ENCODE data around the gene NUP93. TPM values are rescaled to one million over a fixed set of nuclear protein-coding genes. Genes with fewer than 3 reads are reported as not detected.

NUP93 gene
- total and polyA plus RNA-seq, 9 of the 15 experiments (the other 6 are each of a cell fraction or from before 2014, with no cell fraction given), result 92.0 to 162 (median 121) TPM

DNA sequence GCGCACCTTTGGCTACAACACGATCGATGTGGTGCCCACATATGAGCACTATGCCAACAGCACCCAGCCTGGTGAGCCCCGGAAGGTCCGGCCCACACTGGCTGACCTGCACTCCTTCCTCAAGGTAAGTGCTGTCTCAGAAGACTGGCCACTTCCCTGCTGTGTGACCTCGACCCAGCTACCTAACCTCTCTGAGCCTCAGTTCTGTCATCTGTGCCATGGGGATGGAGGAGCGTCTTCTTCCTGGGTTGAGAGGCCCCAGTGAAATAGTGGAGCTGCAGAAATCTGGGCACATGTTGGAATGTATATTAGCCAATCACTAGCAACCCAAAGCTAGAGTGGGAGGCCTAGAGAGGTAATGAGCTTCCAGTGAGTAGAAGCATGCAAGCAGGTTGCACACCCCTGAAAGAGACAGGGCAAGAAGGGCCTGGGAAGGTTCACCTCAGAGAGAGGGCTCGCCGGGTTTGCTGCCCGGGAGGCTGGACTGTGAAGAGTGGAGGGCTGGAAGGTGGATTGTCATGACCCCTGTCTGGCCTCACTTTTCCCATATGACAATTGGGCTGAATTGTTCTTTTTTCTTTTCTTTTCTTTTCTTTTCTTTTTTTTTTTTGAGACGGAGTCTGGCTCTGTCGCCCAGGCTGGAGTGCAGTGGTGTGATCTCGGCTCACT lies 135.6 kb downstream of the NUP93 start:
- H3K9me3 ChIP-seq (replicated peaks; ENCODE audit: control insufficient read depth, insufficient read depth, low read depth, low read length), result no peaks in the 10 kb centered on the region
- H3K9me1 ChIP-seq (ENCODE audit: control insufficient read depth, insufficient read depth, low read length), result no peaks in the 10 kb centered on the region
- intact Hi-C loops (cut with micrococcal nuclease), result no loop called here
- no peak overlapping the region for H3K4me2 ChIP-seq (ENCODE audit: insufficient read depth, low read length)
- H4K20me1 ChIP-seq (replicated peaks; ENCODE audit: control insufficient read depth, insufficient read depth, low read length), result no peaks in the 10 kb centered on the region; the same call in 1 of the 2 replicates
- TF ChIP-seq KLF6 (CRISPR knock-in tag; IDR thresholded peaks at IDR 0.05; ENCODE audit: borderline replicate concordance) (no peak), KDM1A (IDR thresholded peaks at IDR 0.05) (0 out of 4 replicates have a peak, but pooled peaks have one; percentile 22 to 33), HEY1 (CRISPR knock-in tag; IDR thresholded peaks at IDR 0.05; ENCODE audit: borderline replicate concordance) (no peak), ZFP36 (IDR thresholded peaks at IDR 0.05; ENCODE audit: low read depth, low read length, partially characterized antibody) (peak; percentile 75), MLLT1 (IDR thresholded peaks at IDR 0.05) (no peak), KHSRP (IDR thresholded peaks at IDR 0.05) (no peak), SMAD2 (IDR thresholded peaks at IDR 0.05; ENCODE audit: low read depth, low read length) (no peak), CBX1 (IDR thresholded peaks at IDR 0.05; ENCODE audit: low read depth) (peak; percentile 63; the same call in 1 of the 2 replicates), RBM22 (IDR thresholded peaks at IDR 0.05; ENCODE audit: low read depth, low read length, poor library complexity, severe bottlenecking) (no peak), SIX5 (IDR thresholded peaks at IDR 0.05; ENCODE audit: borderline replicate concordance in 1 of 2, insufficient read depth in 1 of 2, low read depth in 1 of 2, low read length in 2 of 2) (no peak), PTBP1 (IDR thresholded peaks at IDR 0.05; ENCODE audit: low read depth, low read length) (0 out of 2 replicates have a peak, but pooled peaks have one; percentile 50), RBM25 (IDR thresholded peaks at IDR 0.05; ENCODE audit: low read depth, low read length, severe bottlenecking) (peak; percentile 64), ZNF76 (CRISPR knock-in tag; IDR thresholded peaks at IDR 0.05; ENCODE audit: borderline replicate concordance) (no peak), ZBTB8A (IDR thresholded peaks at IDR 0.05; ENCODE audit: partially characterized antibody) (no peak), ZNF79 (CRISPR knock-in tag; IDR thresholded peaks at IDR 0.05; ENCODE audit: low read depth) (no peak), BCOR (IDR thresholded peaks at IDR 0.05) (peak; percentile 56; the same call in 1 of the 2 replicates), ADNP (tag; IDR thresholded peaks at IDR 0.05) (0 out of 2 replicates have a peak, but pooled peaks have one; percentile 19), NRF1 (conservative IDR thresholded peaks at IDR 0.05 in 1 of 2, IDR thresholded peaks at IDR 0.05 in 1 of 2) (no peak)
- H3K27ac ChIP-seq (ENCODE audit: extremely low read depth, low read depth, low read length), result no peak overlapping the region
- FAIRE-seq (no peak), ATAC-seq (no peak), DNase-seq (ENCODE audit: extremely low read depth in 1 of 4, low spot score in 3 of 4) (no peak)
- H3K36me3 ChIP-seq (ENCODE audit: control insufficient read depth, insufficient read depth, low read length), result no peaks in the 10 kb centered on the region
- POLR2A ChIA-PET, result no interaction called here
- H2AFZ ChIP-seq (ENCODE audit: low read depth, low read length), result no peak overlapping the region
- H3K9ac ChIP-seq (ENCODE audit: insufficient read depth in 1 of 2, low read depth in 2 of 2, low read length in 2 of 2), result peak overlapping the region in 1 of 2 experiments; percentile 59; a peak in 2 of 4 replicates
- in situ Hi-C loops (cut with MboI), result loop anchor here (5.0 to 10.0 kb wide), 2 partner anchors 87 to 281 kb away; partner anchors contain the start of gene MT3
- BruUV-seq (replicated peaks), result no TSS peak
- no peaks in the 10 kb centered on the region for H3K79me2 ChIP-seq (ENCODE audit: control insufficient read depth, insufficient read depth, low read length)
- H3K4me3 ChIP-seq, result no peak overlapping the region
- CTCF ChIA-PET (ENCODE audit: low intra/inter-chr PET ratio), result no interaction called here
- WGBS (ENCODE audit: insufficient coverage, low coverage, missing lambda C conversion rate), result 40% methylated on average over 12 of the region's 13 CpGs
- H3K4me1 ChIP-seq (replicated peaks in 1 of 2; ENCODE audit: control insufficient read depth in 2 of 2, insufficient read depth in 2 of 2, low read length in 2 of 2), result peaks cover 2 to 16% of the 10 kb centered on the region in 2 experiments; a peak in 3 of 5 replicates
- peaks cover 0 to 10% of the 10 kb centered on the region in 2 experiments; a peak in 3 of 5 replicates for H3K27me3 ChIP-seq (ENCODE audit: control insufficient read depth in 2 of 2, insufficient read depth in 2 of 2, low read length in 2 of 2)

Data from K562 (cell line).